NB4 (cell line): ENCODE results near the gene OLIG3.

ENCODE experiments used
- DNase-seq: peaks from one replicate; pipeline ENCODE4 v3.0.0; 2010; ENCODE audit warnings: low read depth
- H3K4me3 ChIP-seq: one replicate; pipeline ENCODE4 v1.5.1; 2011; ENCODE audit warnings: mild to moderate bottlenecking, low read depth, low read length, moderate library complexity
- CTCF ChIP-seq: IDR thresholded peaks from one replicate; pipeline ENCODE4 v1.5.1; 2012; ENCODE audit warnings: low read depth, low read length
- MAX ChIP-seq: IDR thresholded peaks from 2 replicates; pipeline ENCODE4 v1.6.1; 2011; ENCODE audit warnings: low read depth, low read length
- MYC ChIP-seq: IDR thresholded peaks from 2 replicates; pipeline ENCODE4 v1.6.1; 2011; ENCODE audit warnings: low read depth, low read length
- POLR2A ChIP-seq: IDR thresholded peaks from 2 replicates; pipeline ENCODE4 v1.6.1; 2011; ENCODE audit warnings: mild to moderate bottlenecking; ENCODE audit not compliant: insufficient read length; ENCODE audit errors: extremely low read depth

Gene OLIG3

DNA sequence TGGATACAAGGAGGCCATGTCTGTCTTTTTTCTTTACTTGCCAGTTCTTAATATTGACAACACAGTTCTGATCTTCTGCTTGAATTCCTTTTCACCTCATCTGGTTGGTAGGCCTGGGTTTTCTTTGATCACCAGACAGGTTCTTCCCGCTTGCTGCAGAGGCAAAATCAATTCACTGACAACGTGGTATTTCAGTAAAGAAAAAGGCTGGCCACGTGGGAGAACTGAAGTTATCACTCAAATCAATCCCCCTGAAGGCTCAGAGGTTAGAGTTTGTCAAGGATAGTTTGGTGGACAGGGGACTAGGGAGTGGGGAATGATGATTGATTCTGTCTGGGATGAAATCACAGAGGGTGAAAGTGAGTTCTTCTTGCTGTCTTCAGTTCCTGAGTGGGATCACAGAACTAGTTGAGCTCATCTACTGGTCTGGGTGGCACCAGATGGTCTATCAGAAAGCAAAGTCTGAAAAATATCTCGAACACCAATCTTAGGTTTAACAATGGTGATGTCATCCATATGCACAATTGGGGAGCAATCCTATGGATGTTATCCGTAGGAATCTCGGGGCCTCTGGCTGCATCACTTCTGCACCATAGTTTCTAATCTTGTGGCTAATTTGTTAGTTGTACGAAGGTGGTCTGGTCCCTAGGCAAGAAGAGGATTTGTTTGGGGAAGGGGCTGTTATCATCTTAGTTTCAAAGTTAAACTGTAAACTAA, 37.3 kb upstream of the OLIG3 start:
- H3K4me3 ChIP-seq, result no peak overlapping the region
- no peak for TF ChIP-seq POLR2A
- no peak for DNase-seq

GRCh38 chr6:137530404-137530803, 36.2 kb upstream of the OLIG3 start:
- no peak for TF ChIP-seq MYC
- TF ChIP-seq MAX, result no peak
- no peak for TF ChIP-seq POLR2A
- no peak for TF ChIP-seq CTCF
- no peak overlapping the region for H3K4me3 ChIP-seq
- DNase-seq, result no peak

DNA sequence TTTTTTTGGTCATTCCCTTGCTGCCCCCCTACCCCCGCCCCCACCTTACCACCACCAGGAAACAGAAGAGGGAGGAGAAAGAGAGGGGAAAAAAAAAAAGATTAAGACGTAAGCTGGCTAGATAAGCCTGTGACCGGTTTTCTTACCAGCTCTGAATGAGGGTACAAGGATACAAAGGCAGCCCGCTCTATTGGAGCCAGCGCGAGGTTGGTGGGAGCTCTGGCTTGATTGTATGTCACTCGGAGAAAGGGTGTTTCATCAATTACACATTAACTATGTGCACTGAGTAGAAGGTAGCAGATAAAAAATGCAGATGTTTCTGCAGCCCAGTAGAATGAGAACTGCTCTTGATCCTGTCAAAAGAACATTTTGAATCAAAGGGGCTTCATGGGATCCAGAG, 28.6 kb upstream of the OLIG3 start:
- DNase-seq, result no peak
- no peak overlapping the region for H3K4me3 ChIP-seq
- TF ChIP-seq CTCF, result no peak
- TF ChIP-seq MAX, result no peak
- no peak for TF ChIP-seq POLR2A
- TF ChIP-seq MYC, result no peak

- no peak overlapping the region for H3K4me3 ChIP-seq
- peak; percentile 60 for DNase-seq
- TF ChIP-seq MYC, result peak; percentile 29; the same call in 1 of the 2 replicates
- TF ChIP-seq MAX, result no peak
These were observed 28.1 kb upstream of the OLIG3 start for GRCh38 chr6:137522198-137522798.

GRCh38 chr6:137520520-137520919, 26.3 kb upstream of the OLIG3 start:
- H3K4me3 ChIP-seq, result no peak overlapping the region
- no peak for TF ChIP-seq CTCF
- TF ChIP-seq POLR2A, result no peak
- TF ChIP-seq MAX, result no peak
- TF ChIP-seq MYC, result no peak
- no peak for DNase-seq

DNA sequence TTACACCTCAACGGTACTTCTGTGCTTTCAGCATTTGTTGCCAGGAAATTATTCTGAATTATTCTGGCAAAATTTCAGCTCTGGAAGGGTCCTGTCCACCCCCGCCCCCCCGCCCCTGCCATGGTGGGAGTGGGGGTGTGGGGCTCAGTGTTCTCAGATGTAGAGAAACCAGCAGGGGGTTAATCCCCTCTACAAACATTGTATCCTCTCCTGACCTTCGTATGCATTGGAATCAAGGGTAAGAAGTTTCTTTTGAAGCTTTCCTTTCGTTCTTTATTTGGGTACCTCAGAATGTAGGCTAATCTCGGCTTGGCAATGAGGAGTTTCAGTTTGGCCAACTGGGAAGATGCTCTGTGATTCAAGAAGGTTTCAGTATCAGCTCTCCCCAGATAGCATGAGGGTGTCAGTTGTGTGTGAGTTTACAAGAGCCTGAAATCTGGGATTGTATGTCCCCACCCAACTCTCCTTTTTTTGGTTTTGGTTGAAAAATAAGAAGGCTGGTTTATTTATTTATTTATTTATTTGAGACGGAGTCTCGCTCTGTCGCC, 25.5 kb upstream of the OLIG3 start:
- DNase-seq, result no peak
- no peak overlapping the region for H3K4me3 ChIP-seq
- TF ChIP-seq MAX (no peak), CTCF (no peak), POLR2A (no peak), MYC (no peak)
